LNCAP (cell line): ENCODE data around the gene WDR43.

ENCODE experiments used
- TF ChIP-seq, protein P1 (sequence below): fragments of 450-650 bp; IDR thresholded peaks from 2 replicates; pipeline ENCODE4 v1.5.1; 2017; ENCODE audit warnings: mild to moderate bottlenecking

The WDR43 gene

DNA sequence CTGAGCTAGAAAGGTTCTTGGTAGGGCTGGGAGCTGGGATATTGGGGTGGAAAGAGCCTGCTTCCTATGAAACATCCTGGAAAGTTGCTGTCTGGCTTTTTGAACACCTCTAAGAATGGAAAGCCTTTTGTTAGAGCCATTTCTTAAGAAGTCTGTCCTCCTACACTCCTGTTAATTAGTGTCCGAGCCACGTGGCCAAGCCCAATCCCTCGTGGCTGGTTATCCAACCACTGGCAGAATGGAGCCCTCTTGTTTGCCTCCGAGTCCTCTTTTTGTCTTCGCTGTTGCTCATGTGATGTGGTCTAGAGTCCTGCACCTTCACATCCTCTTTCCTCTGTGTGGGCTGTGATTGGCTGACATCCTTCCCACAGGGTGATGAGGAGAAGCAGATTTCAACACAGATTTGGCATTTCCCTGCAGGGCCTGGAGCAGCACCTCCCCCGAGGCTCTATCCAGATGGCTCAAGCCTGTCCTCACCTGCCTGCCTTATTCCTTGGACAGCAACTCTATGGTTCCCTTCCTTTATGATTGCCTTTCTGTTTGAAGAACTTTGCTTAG is 78.4 kb downstream of the WDR43 start:
- TF ChIP-seq, protein P1, sequence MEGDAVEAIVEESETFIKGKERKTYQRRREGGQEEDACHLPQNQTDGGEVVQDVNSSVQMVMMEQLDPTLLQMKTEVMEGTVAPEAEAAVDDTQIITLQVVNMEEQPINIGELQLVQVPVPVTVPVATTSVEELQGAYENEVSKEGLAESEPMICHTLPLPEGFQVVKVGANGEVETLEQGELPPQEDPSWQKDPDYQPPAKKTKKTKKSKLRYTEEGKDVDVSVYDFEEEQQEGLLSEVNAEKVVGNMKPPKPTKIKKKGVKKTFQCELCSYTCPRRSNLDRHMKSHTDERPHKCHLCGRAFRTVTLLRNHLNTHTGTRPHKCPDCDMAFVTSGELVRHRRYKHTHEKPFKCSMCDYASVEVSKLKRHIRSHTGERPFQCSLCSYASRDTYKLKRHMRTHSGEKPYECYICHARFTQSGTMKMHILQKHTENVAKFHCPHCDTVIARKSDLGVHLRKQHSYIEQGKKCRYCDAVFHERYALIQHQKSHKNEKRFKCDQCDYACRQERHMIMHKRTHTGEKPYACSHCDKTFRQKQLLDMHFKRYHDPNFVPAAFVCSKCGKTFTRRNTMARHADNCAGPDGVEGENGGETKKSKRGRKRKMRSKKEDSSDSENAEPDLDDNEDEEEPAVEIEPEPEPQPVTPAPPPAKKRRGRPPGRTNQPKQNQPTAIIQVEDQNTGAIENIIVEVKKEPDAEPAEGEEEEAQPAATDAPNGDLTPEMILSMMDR = no peak

DNA sequence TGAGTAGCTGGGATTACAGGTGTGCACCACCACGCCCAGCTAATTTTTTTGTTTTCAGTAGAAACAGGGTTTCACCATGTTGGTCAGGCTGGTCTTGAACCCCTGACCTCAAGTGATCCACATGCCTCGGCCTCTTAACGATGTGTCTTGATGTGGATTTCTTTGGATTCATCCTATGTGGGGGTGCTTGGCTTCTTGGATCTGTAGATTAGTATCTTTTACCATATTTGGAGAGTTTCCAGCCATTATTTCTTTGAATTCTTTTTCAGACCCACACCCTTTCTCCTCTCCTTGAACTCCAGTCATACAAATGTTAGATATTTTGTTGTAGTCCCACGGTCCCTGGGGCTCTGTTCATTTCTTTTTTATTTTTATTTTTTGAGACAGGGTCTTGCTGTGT is 79.8 kb downstream of the WDR43 start:
- TF ChIP-seq, protein P1 = no peak

DNA sequence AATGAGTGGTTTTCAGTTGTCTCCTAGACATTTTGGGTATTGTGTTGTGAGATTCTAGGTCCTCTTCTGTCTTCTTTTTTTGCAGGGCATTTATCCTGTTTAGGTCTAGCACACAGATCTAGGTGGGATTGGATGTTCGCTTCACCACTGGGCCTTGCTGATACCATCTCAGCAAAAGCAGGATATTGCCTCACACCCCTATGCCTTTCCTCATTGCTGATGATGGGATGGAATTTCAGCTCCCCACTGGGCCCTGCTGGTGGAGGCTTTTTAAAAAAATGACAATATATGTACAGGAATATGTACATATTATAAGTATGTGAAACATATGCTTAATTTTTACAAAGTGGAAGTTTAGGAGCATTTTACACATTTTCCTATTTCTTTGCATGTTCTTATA is 81.2 kb downstream of the WDR43 start:
- TF ChIP-seq, protein P1 = no peak

DNA sequence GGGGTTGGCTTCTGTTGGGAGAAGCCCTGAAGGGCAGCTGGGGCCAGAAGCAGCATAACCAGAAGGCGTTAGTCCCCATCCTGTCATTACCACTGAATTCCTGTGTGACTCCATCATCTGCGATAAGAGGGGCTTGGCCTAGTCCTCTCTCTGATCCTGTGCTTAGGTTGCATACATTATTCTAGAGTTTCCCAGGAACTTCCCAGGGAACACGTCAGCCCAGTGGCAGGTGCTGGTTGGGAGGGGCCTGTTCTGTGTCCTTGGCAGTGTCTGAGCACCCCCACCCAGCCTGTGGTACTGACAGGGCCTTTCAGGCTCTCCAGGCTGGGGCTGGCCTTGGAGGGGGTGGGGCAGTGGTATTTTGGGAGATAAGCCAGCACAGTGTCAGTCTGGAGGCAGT is 82.1 kb downstream of the WDR43 start:
- TF ChIP-seq, protein P1 = no peak

DNA sequence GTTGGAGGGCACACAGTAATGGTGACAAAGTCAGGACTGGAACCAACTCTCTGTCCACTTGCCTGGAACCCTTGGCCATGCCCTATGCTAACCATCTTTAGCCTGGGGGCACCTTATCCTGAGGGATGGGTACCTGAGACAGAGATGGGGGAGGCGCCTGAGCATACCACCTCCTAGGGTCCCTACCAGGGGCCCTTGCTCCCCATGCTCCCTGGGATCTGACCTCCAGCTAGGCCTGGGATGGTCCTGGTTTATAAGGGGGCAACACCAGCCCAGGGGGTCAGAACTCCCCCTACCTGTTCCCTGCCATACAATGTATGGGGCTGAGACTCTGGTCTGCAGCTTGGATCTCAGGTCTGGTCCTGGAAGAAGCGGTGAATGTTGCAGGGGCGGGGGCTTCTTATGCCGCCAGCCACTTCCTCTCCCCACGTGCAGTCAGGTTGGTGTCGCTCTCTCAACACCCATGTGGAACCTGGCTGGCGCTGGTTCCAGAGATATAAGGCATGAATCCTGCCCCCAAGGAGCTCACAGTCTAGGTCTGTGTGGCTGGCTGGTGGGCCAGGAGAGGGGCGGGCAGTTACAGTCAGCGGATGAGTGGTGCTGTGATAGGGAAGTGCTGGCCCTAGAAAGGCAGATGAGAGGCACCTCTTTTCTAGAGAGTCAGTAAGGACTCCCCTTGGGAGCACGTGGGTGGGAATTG is 82.9 kb downstream of the WDR43 start:
- TF ChIP-seq, protein P1 = no peak

DNA sequence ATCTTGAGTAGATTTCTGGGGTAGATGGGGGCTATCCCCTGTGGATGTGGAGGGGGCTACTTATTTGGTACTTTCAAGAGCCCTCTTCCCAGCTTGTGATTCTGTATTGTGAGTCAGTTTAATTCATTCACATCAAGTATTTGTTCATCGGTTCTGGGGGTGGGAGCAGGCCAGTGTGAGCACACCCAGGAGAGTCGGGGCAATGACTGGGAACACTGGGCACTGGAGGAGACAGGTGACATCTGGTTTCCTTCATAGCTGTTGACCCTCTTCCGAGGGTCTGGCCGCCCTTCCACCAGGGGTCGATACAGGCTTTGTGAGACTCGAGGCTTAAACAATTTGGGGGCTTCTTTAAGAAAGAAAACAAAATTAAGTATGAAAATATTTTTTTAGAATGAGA is 84.1 kb downstream of the WDR43 start:
- TF ChIP-seq, protein P1 = no peak

DNA sequence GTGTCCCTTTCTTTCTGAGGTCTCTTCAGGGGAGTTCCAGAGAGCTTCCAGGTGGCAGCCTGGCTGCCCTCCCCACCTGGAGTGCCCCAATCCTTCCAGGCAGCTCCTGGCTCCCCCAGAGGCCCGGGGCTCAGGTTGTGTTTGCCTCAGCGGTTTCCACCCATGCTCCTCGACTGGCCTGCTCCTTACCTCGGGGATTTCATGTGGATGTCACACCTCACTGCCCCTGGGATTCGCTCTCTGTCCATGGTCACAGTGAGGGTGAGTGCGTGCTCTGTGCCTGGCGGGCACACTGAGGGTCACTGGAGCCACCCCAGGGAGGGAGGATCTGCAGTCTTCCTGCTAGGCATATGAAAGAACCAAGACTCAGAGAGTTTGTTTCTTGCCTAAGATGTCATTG is 84.6 kb downstream of the WDR43 start:
- TF ChIP-seq, protein P1 = no peak
